IMR-90 (cell line): ENCODE measurements around the gene MYH7B. TPM values are rescaled to one million over a fixed set of nuclear protein-coding genes. Genes with fewer than 3 reads are reported as not detected.

Experiments
- ATAC-seq: fragments of 200-7000 bp; cut with Tn5 transposase; 2 replicates; pipeline ENCODE4 v1.9.1; 2020; ENCODE audit warnings: low read depth, mild to moderate bottlenecking, moderate library complexity
- BruUV-seq: library from RNA; stranded (reverse); fragments of 400-500 nt; replicated peaks from 2 replicates; lab custom pipeline; 2021; lab: Mats Ljungman, UMichigan
- CTCF ChIA-PET: fragments of 300-600 bp; formaldehyde crosslinking; extraction: SDS; loops from one replicate; lab custom pipeline; 2021; ENCODE audit warnings: antibody characterized with exemption; lab: Yijun Ruan, JAX
- POLR2A ChIA-PET: fragments of 300-600 bp; sonication (Branson Sonifier 250); formaldehyde crosslinking; loops from one replicate; lab custom pipeline; 2022; ENCODE audit warnings: antibody characterized with exemption; ENCODE audit not compliant: unreplicated experiment; lab: Charles Lee
- DNase-seq: peaks from one replicate; pipeline ENCODE4 v3.0.0; 2013
- H2AFZ ChIP-seq: replicated peaks from 2 replicates; pipeline ENCODE3; 2013; ENCODE audit warnings: low read length, mild to moderate bottlenecking; ENCODE audit not compliant: poor library complexity
- H2AK5ac ChIP-seq: 2 replicates; pipeline ENCODE4 v1.6.1; 2013; ENCODE audit warnings: low read depth, low read length, inconsistent platforms
- H2AK9ac ChIP-seq: replicated peaks from 2 replicates; pipeline ENCODE3; 2013; ENCODE audit warnings: mild to moderate bottlenecking, low read depth, low read length, moderate library complexity; ENCODE audit not compliant: poor library complexity
- H2BK120ac ChIP-seq: 2 replicates; pipeline ENCODE4 v1.6.1; 2013; ENCODE audit warnings: low read depth, low read length, inconsistent platforms
- H2BK15ac ChIP-seq: 3 replicates; pipeline ENCODE4 v1.6.1; 2013; ENCODE audit warnings: low read depth, low read length, inconsistent platforms
- H2BK20ac ChIP-seq: 2 replicates; pipeline ENCODE4 v1.6.1; 2013; ENCODE audit warnings: low read depth, mild to moderate bottlenecking, inconsistent platforms, low read length, moderate library complexity
- H2BK5ac ChIP-seq: 2 replicates; pipeline ENCODE4 v1.6.1; 2013; ENCODE audit warnings: mild to moderate bottlenecking, low read depth, low read length, inconsistent platforms; ENCODE audit not compliant: poor library complexity, severe bottlenecking
- H3K14ac ChIP-seq: replicated peaks from 2 replicates; pipeline ENCODE4 v1.6.1; 2013; ENCODE audit warnings: low read depth, low read length, inconsistent platforms
- H3K18ac ChIP-seq: 2 replicates; pipeline ENCODE4 v1.6.1; 2013; ENCODE audit warnings: low read depth, low read length, control low read depth
- H3K23ac ChIP-seq: 2 replicates; pipeline ENCODE4 v1.6.1; 2013; ENCODE audit warnings: low read depth, low read length, inconsistent platforms
- H3K27ac ChIP-seq: 2 replicates; pipeline ENCODE4 v1.5.1; 2013; ENCODE audit warnings: mild to moderate bottlenecking, control low read depth, low read length; ENCODE audit not compliant: insufficient read depth
- H3K27me3 ChIP-seq: 2 replicates; pipeline ENCODE4 v1.6.1; 2013; ENCODE audit warnings: low read length; ENCODE audit not compliant: control insufficient read depth, insufficient read depth
- H3K36me3 ChIP-seq: 2 replicates; pipeline ENCODE4 v1.6.1; 2013; ENCODE audit warnings: low read length, mixed read lengths; ENCODE audit not compliant: control insufficient read depth, insufficient read depth
- H3K4ac ChIP-seq: 2 replicates; pipeline ENCODE4 v1.6.1; 2013; ENCODE audit warnings: low read depth, low read length, inconsistent platforms
- H3K4me1 ChIP-seq: 2 replicates; pipeline ENCODE4 v1.6.1; 2013; ENCODE audit warnings: low read length, mixed read lengths; ENCODE audit not compliant: control insufficient read depth, insufficient read depth
- H3K4me2 ChIP-seq: 2 replicates; pipeline ENCODE4 v1.6.1; 2013; ENCODE audit warnings: low read depth, mild to moderate bottlenecking, control low read depth, low read length, moderate library complexity
- H3K4me3 ChIP-seq: 2 replicates; pipeline ENCODE4 v1.5.1; 2013; ENCODE audit warnings: low read depth, mild to moderate bottlenecking, control low read depth, low read length, moderate library complexity; ENCODE audit not compliant: insufficient read depth
- H3K56ac ChIP-seq: 2 replicates; pipeline ENCODE4 v1.6.1; 2013; ENCODE audit warnings: low read length, inconsistent platforms; ENCODE audit not compliant: insufficient read depth; ENCODE audit errors: extremely low read depth
- H3K79me1 ChIP-seq, 2 experiments: 2 replicates each; pipeline ENCODE4 v1.6.1; 2013; ENCODE audit warnings: low read length in 2 of 2, inconsistent platforms in 1 of 2, low read depth in 1 of 2
- H3K9ac ChIP-seq: 2 replicates; pipeline ENCODE4 v1.6.1; 2013; ENCODE audit warnings: low read depth, low read length, control low read depth
- H3K9me1 ChIP-seq: 2 replicates; pipeline ENCODE4 v1.6.1; 2013; ENCODE audit warnings: low read length, inconsistent platforms; ENCODE audit not compliant: insufficient read depth
- H3K9me3 ChIP-seq: 2 replicates; pipeline ENCODE4 v1.6.1; 2013; ENCODE audit warnings: low read length; ENCODE audit not compliant: control insufficient read depth, insufficient read depth
- H4K20me1 ChIP-seq: 2 replicates; pipeline ENCODE4 v1.6.1; 2013; ENCODE audit warnings: low read length, inconsistent platforms; ENCODE audit not compliant: insufficient read depth
- H4K5ac ChIP-seq: 2 replicates; pipeline ENCODE4 v1.6.1; 2013; ENCODE audit warnings: mild to moderate bottlenecking, low read depth, low read length, control low read depth
- H4K8ac ChIP-seq, 2 experiments: 2 replicates each; pipeline ENCODE4 v1.6.1; 2013; ENCODE audit warnings: low read depth in 2 of 2, low read length in 2 of 2, control low read depth in 1 of 2, inconsistent platforms in 1 of 2
- H4K91ac ChIP-seq: 2 replicates; pipeline ENCODE4 v1.6.1; 2013; ENCODE audit warnings: low read depth, low read length, inconsistent platforms; ENCODE audit not compliant: insufficient read depth
- FOS ChIP-seq: fragments of 150-350 bp; IDR thresholded peaks from 2 replicates; pipeline ENCODE4 v1.6.1; 2016; ENCODE audit warnings: low read depth, low read length
- RFX5 ChIP-seq: IDR thresholded peaks from 2 replicates; pipeline ENCODE4 v1.8.0; 2012; ENCODE audit warnings: low read depth, mild to moderate bottlenecking, low read length, moderate library complexity
- SMC3 ChIP-seq: fragments of 150-350 bp; IDR thresholded peaks from 2 replicates; pipeline ENCODE4 v1.6.1; 2016; ENCODE audit warnings: low read depth, mild to moderate bottlenecking, antibody characterized with exemption, low read length, moderate library complexity
- USF2 ChIP-seq: fragments of 150-350 bp; IDR thresholded peaks from 2 replicates; pipeline ENCODE4 v1.6.1; 2017; ENCODE audit warnings: mild to moderate bottlenecking, antibody characterized with exemption, low read length, low read depth
- WGBS, 2 experiments: methylation state at CpG; one replicate each; pipeline versions ENCODE4 v1.1.5 to v1.1.7; 2013; ENCODE audit warnings: missing lambda C conversion rate in 2 of 2; ENCODE audit not compliant: insufficient read length in 1 of 2; ENCODE audit errors: extremely low coverage in 2 of 2; 5-methylcytosine and 5-hydroxymethylcytosine counted together
- dilution Hi-C: fragments of 300-500 bp; cut with HindIII; formaldehyde crosslinking; loops from one replicate; pipeline ENCODE4 v1.14.3; 2018; ENCODE audit warnings: low sequenced_read_pairs; ENCODE audit not compliant: unreplicated experiment
- in situ Hi-C: fragments of 300-500 bp; cut with MboI; formaldehyde crosslinking; loops from 3 replicates; pipeline ENCODE4 v1.14.3; 2019; ENCODE audit warnings: low sequenced_read_pairs, inconsistent platforms, mixed read lengths
- intact Hi-C: fragments of 100-400 bp; cut with micrococcal nuclease; formaldehyde crosslinking; loops from 2 replicates; pipeline ENCODE4 v1.10.0; 2022
- polyA plus RNA-seq, 3 experiments: library from polyadenylated mRNA; depleted of rRNA; stranded (reverse); fragments of >200 nt; gene quantifications; 2 replicates each; pipeline ENCODE4 v1.2.3, GENCODE V29; 2012; ENCODE audit warnings: low replicate concordance in 1 of 3
- total RNA-seq: library from RNA; depleted of rRNA; stranded (reverse); fragments of >200 nt; gene quantifications from 2 replicates; pipeline ENCODE4 v1.2.3, GENCODE V29; 2012

The MYH7B gene
- total and polyA plus RNA-seq, 2 of the 4 experiments (the other 2 are of a cell fraction) = 0.09 TPM; not detected in 1

GRCh38 chr20:34997774-34998173, 42.1 kb downstream of the MYH7B start:
- no peak overlapping the region for H2AK5ac ChIP-seq
- H3K4me1 ChIP-seq = no peaks in the 10 kb centered on the region
- in situ Hi-C loops (no loop called here), intact Hi-C loops (no loop called here), dilution Hi-C loops (no loop called here)
- ChIA-PET POLR2A (no interaction called here), CTCF (no interaction called here)
- no peak for TF ChIP-seq FOS
- no peak for TF ChIP-seq RFX5
- TF ChIP-seq SMC3 = no peak
- no peak for TF ChIP-seq USF2
- H4K5ac ChIP-seq = no peak overlapping the region
- no peak overlapping the region for H2BK5ac ChIP-seq
- no peaks in the 10 kb centered on the region for H3K9me3 ChIP-seq
- no peak overlapping the region for H4K8ac ChIP-seq
- no peak overlapping the region for H3K4ac ChIP-seq
- H2AFZ ChIP-seq = peak overlapping the region; percentile 27
- H4K91ac ChIP-seq = no peak overlapping the region
- H3K18ac ChIP-seq = no peak overlapping the region
- peaks cover 37% of the 10 kb centered on the region for H4K20me1 ChIP-seq
- H2AK9ac ChIP-seq = no peak overlapping the region
- no peak overlapping the region for H3K14ac ChIP-seq
- ATAC-seq (no peak), DNase-seq (no peak)
- H3K4me3 ChIP-seq = no peak overlapping the region
- WGBS, 2 experiments = 96% methylated on average over 2 of the region's 2 CpGs; no CpG with 5 or more reads in 1 of the 2 experiments
- H3K27ac ChIP-seq = no peak overlapping the region
- no TSS peak for BruUV-seq
- no peaks in the 10 kb centered on the region for H3K9me1 ChIP-seq
- H3K9ac ChIP-seq = no peak overlapping the region
- no peak overlapping the region for H2BK20ac ChIP-seq
- H3K4me2 ChIP-seq = no peak overlapping the region
- H3K23ac ChIP-seq = no peak overlapping the region; the same call in 1 of the 2 replicates
- no peak overlapping the region for H2BK15ac ChIP-seq
- H3K56ac ChIP-seq = no peak overlapping the region
- peaks cover 0 to 14% of the 10 kb centered on the region in 2 experiments; a peak in 2 of 4 replicates for H3K79me1 ChIP-seq
- H2BK120ac ChIP-seq = no peak overlapping the region
- H3K36me3 ChIP-seq = peaks cover 84% of the 10 kb centered on the region
- no peaks in the 10 kb centered on the region for H3K27me3 ChIP-seq
